ENCODE results near the gene BCO1.

BCO1 gene

GRCh38 chr16:81232740-81233367 is 5.6 kb upstream of the BCO1 start:
- DNase-seq (ENCODE audit: low read depth, low spot score) = no peak

DNA sequence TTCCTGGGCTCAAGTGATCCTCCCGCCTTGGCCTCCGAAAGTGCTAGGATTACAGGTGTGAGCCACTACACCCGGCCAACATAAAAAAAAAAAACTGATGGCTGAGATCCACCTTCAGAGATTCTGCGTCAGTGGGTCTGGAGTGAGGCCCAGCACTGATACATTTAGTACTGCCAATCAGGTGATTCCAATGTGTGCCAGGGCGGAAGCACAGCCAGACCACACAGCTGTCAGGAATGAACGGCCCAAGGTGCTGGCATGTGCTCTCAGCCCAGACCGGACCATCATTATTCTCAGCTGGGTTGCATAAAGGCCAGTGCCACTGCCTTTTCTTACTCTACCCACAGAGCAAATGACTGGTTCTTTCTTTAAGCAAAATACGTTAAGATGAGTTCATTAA is 1.2 kb upstream of the BCO1 start:
- no peak for DNase-seq (ENCODE audit: low read depth, low spot score)

DNA sequence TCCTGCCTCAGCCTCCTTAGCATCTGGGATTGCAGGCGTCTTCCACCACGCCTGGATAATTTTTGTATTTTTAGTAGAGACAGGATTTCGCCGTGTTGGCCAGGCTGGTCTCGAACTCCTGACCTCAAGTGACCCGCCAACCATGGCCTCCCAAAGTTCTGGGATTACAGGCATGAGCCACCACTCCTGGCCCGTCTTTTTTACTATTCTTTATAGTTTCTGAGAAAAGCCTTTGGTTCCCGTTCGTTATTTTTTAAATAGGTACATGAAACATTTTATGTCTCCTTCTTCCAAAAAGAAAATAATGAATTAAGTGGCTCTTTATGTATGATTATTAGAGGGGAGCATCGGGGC is 570 bp upstream of the BCO1 start:
- no peak for DNase-seq (ENCODE audit: low read depth, low spot score)

DNA sequence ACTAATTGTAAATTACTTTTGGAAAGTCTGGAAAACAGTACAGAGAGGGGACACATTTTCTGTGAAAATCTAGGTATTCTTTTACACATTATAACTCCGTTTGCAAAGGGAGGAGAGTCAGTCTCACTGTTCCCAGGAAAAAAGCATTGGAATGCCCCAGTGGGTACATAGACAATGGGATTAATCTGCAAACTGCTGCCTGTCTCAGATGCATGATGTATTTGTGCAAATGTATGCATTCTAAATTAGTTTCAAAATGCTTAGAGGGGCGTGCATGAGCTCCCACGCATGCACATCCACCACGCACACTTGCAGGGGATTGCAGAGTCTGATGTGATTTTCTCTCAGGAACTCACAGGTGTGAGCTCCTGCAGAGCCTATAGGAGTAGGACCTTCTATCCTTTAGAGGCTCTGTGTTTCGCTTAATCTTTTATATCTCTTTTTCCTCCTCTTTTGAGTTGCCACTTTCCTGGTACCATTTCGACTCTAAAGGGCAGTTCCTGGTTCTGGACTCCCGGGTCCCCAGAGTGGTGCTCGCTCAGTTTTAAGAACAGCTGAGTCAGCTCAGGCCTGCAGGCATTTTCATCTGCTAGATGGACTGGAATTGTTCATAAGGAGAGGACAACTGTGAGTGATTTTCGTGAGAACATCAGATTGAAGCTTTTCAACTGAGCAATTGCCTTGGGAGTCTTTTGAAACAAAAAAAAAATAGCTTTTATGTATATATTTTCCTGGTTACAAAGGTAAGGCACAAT is 1.1 kb downstream of the BCO1 start:
- no peak for DNase-seq (ENCODE audit: low read depth, low spot score)

DNA sequence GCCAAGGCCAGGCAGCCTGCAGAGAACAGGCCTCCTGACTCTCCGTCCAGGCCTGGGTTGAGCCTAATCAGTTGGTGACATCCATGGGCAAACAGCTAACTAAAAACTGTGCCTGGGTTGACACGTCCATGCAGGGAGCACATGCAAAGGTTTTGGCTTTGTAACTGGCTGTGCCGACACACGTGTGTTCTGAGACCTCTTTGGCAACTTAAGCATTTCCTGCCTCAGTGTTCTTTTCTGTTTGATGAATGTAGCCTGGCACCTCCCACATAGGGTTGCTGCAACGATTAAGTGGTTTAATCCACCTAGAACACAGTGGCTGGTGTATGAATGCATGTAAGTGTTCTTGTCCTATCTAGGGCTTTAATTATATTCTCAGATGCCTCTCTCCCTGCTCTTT is 3.2 kb downstream of the BCO1 start:
- DNase-seq (ENCODE audit: low read depth, low spot score) = no peak

- no peak for DNase-seq (ENCODE audit: low read depth, low spot score)
These were observed 4.6 kb downstream of the BCO1 start for GRCh38 chr16:81242977-81243618.

GRCh38 chr16:81243942-81244341 is 5.5 kb downstream of the BCO1 start:
- no peak for DNase-seq (ENCODE audit: low read depth, low spot score)

DNA sequence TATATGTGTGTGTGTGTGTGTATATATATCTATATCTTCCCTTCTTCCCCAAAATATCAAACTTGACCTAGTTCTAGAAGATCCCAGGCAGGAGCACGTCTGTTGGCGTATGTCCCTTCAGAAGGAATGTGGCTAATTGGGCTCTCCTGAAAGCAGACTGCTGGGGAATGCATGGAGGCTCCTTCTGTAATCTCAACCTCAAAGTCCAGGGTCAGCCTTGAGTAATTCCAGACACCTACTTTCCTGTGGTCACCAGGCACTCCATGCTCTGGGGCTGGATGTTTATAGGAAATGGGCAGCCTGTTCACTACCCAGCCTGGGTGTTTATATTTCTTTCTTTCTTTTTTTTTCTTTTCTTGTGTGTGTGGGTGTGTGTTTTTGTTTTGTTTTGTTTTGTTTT is 13.4 kb downstream of the BCO1 start:
- no peak for DNase-seq (ENCODE audit: low read depth, low spot score)

DNA sequence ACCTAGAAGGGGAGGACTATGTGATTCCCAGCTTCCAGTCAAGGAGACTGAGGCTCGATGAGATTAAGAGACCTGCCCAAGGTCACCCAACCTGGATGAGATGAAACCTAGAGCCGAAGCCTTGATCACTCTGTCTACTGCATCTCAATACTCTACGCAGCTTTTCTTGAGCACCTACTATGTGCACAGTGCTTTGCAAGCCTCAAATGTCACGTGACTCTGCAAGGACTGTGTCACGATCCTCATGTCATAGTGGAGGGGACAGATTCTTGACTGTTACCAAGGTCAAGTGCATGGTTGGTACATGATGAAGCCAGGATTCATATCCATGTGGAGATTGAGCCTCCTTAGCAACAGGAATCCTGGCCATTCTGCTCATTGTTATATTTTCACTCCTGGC is 14.7 kb downstream of the BCO1 start:
- DNase-seq (ENCODE audit: low read depth, low spot score) = no peak

GRCh38 chr16:81254922-81255526 is 16.5 kb downstream of the BCO1 start:
- no peak for DNase-seq (ENCODE audit: low read depth, low spot score)

DNA sequence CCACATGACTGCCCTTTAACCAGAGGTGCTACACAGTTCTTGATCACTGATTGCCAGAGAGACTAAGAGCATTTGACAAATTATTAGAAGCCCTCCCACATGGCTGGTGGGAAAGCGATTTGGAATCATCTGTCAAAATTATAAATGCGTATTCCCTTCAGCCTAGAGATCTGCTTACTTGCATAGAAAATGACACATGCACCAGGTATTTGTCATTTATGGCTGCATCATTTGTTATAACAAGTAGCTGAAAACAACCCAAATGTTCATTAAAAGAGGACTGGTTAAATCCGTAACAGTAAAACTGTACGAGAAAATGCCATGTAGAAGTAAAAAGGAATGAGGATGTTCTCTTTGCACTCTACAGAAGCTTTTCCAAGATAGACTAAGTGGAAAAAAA is 21.4 kb downstream of the BCO1 start:
- DNase-seq (ENCODE audit: low read depth, low spot score) = no peak

- DNase-seq (ENCODE audit: low read depth, low spot score) = no peak
These were observed 22.7 kb downstream of the BCO1 start for GRCh38 chr16:81261049-81261648.

GRCh38 chr16:81263470-81264220 is 25.2 kb downstream of the BCO1 start:
- no peak for DNase-seq (ENCODE audit: low read depth, low spot score)

DNA sequence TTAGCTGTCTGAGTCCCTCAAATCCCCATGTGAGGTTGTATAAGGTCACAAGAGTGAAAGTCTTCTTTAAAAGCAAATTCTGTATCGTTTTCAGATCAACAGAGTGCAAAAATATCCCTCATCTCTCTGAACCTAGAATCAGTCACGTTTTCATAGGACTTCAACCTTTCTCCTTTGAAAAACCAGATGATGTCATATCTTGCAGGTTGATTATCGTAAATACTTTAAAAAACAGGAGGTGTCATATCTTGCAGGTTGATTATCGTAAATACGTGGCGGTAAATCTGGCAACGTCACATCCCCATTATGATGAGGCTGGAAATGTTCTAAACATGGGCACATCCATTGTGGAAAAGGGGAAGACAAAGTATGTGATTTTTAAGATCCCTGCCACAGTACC is 25.9 kb downstream of the BCO1 start:
- no peak for DNase-seq (ENCODE audit: low read depth, low spot score)

DNA sequence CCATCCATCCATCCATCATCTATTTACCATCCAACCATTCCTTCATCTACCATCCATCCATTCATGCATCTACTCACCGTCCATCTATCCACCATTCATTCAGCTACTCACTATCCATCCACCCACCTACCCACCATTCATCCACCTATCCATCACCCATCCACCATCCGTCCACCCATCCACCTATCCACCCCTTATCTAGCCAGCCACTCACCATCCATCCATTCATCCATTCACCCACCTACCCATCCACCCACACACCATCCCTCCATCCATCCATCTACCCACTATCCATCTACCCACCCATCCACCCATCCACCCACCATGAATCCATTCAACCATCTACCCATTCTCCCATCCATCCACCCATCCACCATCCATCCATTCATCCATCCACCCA is 26.6 kb downstream of the BCO1 start:
- DNase-seq (ENCODE audit: low read depth, low spot score) = no peak

DNA sequence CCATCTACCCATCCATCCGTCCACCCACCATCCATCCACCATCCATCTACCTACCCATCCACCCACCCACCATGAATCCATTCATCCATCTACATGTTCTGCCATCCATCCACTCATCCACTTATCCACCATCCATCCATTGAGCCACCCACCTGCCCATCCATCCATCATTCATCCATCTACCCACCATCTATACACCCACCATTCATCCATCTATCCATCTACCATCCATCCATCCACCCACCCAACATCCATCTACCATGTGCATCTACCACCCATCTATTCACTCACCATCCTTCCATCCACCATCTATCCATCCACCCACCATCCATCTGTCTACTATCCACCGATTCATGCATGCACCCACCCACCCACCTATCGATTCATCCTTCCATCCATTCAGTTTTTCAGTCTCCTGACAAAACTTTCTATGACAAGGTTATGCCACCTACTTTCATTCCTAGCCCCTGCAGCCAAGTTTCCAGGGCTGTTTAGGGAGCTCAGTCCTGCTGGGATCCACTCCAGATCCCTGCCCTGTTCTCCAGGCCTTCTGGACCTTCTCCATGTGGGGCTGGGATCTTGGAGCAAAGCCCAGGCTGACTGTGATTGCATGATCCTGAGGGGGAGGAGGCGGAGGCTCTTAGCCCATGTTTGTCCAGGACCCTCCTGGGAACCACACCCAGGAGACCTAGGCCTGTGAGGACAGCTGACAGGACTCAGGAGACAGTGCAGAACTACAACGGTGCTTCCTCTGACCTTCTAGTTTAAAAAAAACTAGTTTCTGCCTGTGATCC is 27.4 kb downstream of the BCO1 start:
- DNase-seq (ENCODE audit: low read depth, low spot score) = no peak

GRCh38 chr16:81266680-81267095 is 28.2 kb downstream of the BCO1 start:
- DNase-seq (ENCODE audit: low read depth, low spot score) = no peak

- no peak for DNase-seq (ENCODE audit: low read depth, low spot score)
These were observed 30.0 kb downstream of the BCO1 start for GRCh38 chr16:81268509-81268908.

GRCh38 chr16:81273223-81273950 is 34.9 kb downstream of the BCO1 start:
- no peak for DNase-seq (ENCODE audit: low read depth, low spot score)

DNA sequence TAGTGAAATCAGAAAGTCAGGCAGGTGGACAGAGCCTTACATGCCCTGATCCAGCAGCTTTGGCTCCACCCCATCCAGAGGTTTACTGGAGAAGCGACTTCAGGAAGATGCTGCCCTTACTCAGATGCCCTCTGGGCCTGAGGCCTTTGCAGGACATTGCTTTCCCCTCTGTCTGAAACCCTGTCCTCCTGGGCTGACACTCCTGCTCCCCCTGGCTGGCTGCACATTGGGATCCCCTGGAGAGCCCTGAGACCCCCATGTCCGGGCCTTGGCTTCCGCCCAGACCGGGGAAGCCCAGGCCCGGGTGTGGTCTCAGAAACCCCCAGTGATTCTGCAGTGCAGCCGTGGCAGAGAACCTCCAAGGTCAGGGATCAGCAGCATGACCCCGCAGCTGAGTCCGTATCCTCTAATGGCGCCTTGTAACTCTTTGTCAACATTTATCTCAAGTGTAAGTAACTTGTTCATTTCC is 36.6 kb downstream of the BCO1 start:
- DNase-seq (ENCODE audit: low read depth, low spot score) = no peak
